ENCODE data around the gene PRKD2.
"Not testable (repeated sequence)": the region's sequence is repeated elsewhere in the genome, so short reads cannot be mapped to it uniquely, and the experiment has no call there.

The PRKD2 gene

DNA sequence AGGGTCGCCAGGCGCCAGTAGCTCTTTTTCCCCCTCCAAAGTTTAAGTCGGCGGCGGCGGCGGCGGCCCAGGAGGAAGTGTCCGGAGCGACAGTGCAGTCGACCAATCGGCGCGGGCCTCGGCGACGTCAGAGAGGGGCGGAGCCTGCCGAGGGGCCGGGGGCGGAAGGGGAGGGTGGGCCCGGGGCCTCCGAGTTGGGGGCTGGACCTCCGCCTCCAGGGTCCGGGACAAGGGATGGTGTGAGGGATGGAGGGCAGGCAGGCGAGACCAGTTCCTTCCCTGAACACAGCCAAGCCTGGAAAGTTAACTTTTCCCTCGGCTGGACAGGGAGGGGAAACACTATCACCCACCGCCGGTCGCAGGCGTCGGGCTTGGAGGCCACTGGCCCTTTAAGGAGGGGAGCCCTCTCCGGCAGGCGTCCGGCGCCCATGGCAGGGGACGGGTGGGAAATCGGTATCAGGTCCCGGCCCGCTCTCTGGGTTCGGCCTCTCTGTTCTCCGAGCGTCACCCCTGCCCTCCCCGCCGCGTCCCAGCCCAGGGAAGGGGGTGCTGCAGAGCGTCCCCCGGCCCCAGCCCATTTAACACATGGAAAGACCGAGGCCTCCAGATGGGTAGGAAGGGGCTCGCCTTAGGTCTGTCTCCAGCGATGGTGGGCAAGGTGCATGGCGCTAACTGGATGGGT lies at the start of gene PRKD2:
TSS of gene PRKD2 (minus strand) at position 81 of the 682 bp plus-strand sequence. CDS start 744 bp downstream, outside the sequence.
- peak; percentile 90 to 91 for DNase-seq

- no peak for DNase-seq
These were observed 47.9 kb upstream of the PRKD2 start for GRCh38 chr19:46764817-46765291.

DNA sequence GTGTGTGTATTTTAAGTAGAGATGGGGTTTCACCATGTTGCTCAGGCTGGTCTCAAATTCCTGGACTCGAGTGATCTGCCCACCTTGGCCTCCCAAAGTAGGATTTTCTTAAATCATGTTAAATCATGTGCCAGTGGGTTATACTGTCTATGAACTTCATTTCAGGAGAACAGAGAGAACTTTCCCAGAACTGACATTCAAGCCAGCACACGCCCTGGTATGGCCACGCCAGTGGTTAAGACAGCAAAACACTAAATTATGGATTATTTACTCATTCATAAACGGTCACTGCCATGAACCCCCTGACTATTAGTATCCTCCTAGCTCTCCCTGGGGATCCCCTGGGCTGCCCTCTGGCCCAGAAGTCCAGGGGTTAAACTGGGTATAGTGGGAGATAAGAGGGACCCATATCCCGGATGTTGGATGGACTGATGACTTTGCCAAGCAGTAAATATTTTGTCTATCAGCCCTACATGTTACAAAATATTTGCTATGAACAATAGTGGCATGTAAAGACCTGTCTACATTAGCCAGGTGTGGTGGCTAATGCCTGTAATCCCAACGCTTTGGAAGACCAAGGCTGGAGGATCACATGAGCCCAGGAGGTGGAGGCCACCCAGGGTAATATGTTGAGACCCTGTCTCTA lies 45.5 kb upstream of the PRKD2 start:
- no peak for DNase-seq

DNA sequence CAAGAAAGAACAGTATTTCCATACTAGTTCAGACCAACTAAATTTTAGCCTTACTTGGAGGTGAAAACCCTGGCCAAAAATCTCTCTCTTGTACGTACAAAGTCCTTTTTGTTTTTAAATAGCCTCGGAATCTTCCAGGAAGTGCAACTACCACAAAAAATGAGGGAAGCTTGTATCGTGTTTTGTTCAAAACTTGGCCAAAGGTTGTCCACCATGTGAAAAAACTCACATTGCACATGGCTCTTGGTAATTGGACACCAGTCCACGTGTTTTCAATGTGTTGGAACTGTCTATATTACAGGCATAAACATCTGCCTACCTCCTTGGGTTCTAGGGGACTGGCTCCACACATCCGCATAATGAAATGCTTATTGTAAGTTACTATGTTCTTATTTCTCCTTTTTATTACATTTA lies 44.5 kb upstream of the PRKD2 start:
- no peak for DNase-seq

DNA sequence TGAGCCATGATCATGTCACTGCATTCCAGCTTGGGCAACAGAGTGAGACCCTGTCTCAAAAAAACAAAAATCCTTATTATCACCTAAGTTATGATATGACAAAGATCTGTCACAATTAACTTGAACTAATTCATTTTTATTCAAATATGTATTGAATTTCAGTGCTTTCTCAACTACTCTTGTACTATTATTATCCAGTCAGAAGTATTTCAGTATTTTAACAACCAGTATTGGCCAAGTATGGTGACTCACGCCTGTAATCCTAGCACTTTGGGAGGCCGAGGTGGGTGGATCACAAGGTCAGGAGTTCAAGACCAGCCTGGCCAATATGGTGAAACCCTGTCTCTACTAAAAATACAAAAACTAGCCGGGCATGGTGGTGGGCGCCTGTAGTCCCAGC lies 44.0 kb upstream of the PRKD2 start:
- not testable (repeated sequence) for DNase-seq

DNA sequence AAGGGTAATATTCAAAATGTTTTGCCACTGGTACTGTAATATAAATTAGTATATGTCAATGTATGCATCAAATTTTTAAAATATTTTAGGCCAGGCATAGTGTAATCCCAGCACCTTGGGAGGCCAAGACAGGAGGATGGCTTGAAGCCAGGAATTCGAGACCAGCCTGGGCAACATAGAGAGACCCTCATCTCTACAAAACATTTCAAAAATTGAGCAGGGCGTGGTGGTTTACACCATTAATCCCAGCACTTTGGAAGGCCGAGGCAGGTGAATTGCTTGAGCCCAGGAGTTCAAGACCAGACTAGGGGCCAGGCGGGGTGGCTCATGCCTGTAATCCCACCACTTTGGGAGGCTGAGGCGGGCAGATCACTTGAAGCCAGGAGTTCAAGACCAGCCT lies 43.4 kb upstream of the PRKD2 start:
- DNase-seq = no peak

GRCh38 chr19:46759817-46760333 lies 43.0 kb upstream of the PRKD2 start:
- DNase-seq = no peak

- no peak for DNase-seq
These were observed 42.3 kb upstream of the PRKD2 start for GRCh38 chr19:46759206-46759605.

- DNase-seq = no peak
These were observed 39.6 kb upstream of the PRKD2 start for GRCh38 chr19:46756544-46756888.

DNA sequence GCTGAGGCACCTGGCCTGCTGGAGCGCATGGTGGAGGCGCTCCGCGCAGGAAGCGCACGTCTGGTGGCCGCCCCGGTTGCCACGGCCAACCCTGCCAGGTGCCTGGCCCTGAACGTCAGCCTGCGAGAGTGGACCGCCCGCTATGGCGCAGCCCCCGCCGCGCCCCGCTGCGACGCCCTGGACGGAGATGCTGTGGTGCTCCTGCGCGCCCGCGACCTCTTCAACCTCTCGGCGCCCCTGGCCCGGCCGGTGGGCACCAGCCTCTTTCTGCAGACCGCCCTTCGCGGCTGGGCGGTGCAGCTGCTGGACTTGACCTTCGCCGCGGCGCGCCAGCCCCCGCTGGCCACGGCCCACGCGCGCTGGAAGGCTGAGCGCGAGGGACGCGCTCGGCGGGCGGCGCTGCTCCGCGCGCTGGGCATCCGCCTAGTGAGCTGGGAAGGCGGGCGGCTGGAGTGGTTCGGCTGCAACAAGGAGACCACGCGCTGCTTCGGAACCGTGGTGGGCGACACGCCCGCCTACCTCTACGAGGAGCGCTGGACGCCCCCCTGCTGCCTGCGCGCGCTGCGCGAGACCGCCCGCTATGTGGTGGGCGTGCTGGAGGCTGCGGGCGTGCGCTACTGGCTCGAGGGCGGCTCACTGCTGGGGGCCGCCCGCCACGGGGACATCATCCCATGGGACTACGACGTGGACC lies 39.1 kb upstream of the PRKD2 start:
- no peak for DNase-seq

GRCh38 chr19:46755077-46755852 lies 38.4 kb upstream of the PRKD2 start:
- no peak for DNase-seq

DNA sequence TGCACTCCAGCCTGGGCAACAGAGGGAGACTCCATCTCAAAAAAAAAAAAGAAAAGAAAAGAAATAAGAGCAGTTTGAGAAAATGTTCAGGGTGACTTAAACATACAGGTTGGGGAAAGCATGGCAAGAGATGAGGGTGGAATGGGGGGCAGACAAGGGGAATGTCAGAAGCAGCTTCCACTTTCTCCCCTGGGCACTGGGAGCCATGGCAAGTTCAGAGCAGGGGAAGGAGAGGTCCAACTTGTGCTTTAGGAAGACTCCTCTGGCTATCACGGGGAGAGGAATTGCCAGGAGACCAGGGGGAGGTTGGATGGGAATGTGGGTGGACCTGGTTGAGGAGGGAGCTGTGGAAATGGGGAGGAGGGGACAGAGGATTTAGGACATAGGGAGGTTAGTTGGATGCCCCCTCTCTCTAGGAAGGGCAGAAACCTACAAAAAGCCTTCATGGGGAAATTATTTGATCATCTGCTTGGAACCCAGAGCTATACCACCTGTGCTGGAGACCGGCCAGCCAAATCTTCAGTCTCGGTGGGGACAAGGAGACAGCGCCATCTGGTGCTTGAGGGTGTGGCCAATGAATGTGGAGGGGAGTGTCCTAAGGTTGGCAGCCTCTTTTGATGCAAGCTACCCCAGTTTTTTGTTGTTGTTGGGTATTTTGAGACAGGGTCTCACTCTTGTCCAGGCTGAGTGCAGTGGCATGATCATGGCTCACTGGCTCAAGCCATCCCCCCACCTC lies 36.7 kb upstream of the PRKD2 start:
- peak; percentile 55 to 62 for DNase-seq

DNA sequence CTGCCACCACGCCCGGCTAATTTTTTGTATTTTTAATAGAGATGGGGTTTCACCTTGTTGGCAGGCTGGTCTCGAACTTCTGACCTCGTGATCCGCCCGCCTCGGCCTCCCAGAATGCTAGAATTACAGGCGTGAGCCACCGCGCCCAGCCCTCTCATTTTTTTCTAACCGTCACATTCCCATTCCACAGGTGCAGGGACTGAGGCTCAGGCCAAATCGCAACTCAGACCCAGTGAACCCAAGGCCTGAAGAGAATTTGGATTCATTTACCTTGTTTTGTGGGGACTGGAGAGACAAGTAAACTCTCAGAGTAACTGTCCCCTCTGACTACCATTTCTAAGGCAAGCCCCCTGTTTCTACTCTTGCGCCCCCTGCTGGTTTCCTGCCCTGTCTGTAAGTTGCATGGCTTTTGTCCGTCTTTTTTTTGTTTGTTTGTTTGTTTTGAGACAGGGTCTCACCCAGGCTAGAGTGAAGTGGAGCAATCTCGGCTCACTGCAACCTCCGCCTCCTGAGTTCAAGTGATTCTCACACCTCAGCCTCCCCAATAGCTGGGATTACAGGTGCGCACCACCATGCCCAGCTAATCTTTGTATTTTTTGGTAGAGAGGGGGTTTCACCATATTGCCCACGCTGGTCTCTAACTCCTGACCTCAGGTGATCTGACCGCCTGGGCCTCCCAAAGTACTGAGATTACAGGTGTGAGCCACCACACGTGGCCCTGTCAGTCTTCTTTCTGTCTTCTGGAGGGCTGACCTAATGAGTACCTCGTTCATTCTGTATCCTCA lies 31.6 kb upstream of the PRKD2 start:
- DNase-seq = peak; percentile 78 to 79

DNA sequence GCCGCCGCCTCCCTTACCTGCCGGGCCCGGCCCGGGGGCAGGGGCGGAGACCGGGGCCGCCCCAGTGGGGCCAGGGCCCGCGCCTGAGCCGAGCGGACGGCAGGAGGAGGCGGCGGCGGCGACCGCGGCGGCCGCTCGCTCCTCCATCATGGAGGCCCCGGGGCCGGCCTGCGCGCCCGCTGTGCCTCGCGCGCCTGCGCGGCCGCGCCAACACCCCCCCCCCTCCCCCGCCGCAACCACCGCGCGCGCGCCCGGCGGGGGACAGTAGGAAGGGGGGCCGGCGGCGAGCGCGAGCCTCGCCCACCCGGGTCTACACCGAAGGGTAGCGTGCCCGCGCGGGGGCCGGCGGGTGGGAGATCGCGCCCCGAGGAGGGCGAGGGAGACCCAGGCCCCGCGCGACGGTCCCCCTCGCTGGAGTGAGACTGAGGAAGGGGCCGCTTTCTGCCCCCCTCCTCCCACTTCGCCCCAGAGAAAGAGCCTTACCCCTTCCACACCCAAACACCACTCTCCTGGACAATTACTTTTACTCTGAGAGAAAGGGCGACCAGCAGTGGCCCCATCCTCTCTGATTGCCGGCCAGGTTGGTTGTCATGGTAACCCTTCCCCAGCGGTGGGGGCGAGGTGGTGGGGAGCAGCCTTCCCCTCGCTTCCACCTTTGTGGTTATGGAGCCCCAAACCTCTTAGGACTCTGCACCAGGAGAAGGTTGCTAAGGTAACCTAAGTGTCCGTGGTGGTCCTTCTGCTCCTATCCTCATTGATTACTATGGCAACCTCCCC lies 29.6 kb upstream of the PRKD2 start, which contains the start of gene STRN4:
TSS of gene STRN4 (minus strand) at position 170 of the 777 bp plus-strand sequence. CDS start at position 150, 20 bp downstream.
- peak; percentile 26 to 58 for DNase-seq

GRCh38 chr19:46745521-46746280 lies 28.8 kb upstream of the PRKD2 start, which contains the start of gene FKRP:
Gene FKRP (plus strand): TSS chr19:46746057. CDS start chr19:46755451, 9,394 bp downstream.
- DNase-seq = peak; percentile 16 to 31

- DNase-seq = no peak
These were observed 28.1 kb upstream of the PRKD2 start for GRCh38 chr19:46745030-46745429.

- DNase-seq = no peak
These were observed 27.2 kb upstream of the PRKD2 start for GRCh38 chr19:46744005-46744691.

DNA sequence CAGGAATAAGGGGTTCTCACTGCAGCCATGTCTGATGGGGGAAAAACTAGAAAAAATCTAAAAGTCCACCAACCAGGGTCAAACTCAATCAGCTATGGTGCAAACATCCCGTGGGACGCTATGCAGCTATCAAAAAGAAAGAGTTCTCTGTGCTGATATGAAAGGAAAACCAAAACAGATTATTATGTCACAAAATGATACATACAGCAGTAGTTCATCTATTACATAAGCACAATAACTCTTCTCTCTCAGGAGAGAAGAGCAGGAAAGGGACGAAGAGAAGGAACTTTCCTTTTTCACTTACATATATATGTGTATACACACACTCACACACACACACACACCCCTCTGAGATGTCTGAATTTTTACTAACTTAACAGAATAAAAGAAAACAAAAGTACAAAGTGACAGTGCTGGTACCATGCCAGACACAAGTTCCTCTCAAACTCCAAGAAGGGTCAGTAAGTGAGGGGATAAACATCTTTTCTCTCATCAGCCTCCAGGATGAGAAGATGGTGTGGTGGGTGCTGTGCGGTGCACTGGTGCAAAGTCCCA lies 26.1 kb upstream of the PRKD2 start:
- no peak for DNase-seq
